HepG2 (cell line): ENCODE measurements around the gene SAP30.

ENCODE experiments used
- FOXP4 ChIP-seq: sonication (generic); formaldehyde crosslinking; IDR thresholded peaks from 2 replicates; pipeline ENCODE4 v1.4.0; 2020; ENCODE audit warnings: missing genetic modification reagents
- POLR2A ChIP-seq, 2 experiments: IDR thresholded peaks; 2 replicates each; pipeline ENCODE4 v1.6.1; 2011; ENCODE audit warnings: low read depth in 2 of 2, low read length in 2 of 2, mild to moderate bottlenecking in 1 of 2, moderate library complexity in 1 of 2; ENCODE audit not compliant: insufficient read depth in 1 of 2

DNA sequence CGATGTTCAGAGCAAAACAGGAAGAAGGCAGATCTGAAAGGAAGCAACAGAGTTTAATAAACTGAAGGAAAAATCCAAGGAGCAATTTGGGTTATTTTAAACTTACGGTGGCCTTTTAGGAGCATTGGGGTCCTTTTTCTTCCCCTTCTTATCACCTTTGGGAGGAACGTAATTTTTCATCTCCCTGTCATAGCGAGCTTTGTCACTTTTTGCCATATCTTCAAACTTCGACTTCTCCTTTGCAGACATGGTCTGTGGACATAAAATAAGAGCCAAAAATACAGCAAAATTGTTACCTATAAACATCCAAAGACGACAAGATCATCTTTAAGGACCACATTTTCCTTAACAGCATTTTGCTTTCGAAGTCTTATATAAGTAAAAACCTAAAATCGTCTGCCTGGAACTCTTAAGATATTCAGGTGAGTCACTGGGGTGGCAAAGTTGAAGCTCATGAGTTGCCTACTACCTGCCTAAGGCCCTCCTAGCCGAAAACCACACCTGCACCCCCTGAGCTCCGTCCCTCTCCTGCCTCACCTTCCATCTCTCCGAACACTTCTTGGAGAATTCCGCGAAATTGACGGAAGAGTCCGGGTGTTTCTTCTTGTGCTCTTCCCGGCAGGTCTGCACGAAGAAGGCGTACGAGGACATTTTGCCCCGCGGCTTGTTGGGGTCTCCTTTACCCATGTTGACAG, 37.6 kb upstream of the SAP30 start:
- TF ChIP-seq POLR2A (IDR thresholded peaks at IDR 0.05; ENCODE audit: insufficient read depth in 1 of 2, low read depth in 2 of 2, low read length in 2 of 2) (no peak), FOXP4 (CRISPR knock-in tag) (no peak)
